IPS-18a (cell line): Measurements from ENCODE around the gene DTNB.
"Not testable (repeated sequence)": the region's sequence is repeated elsewhere in the genome, so short reads cannot be mapped to it uniquely, and the experiment has no call there.

Source experiments
- H3K27ac ChIP-seq: one replicate; pipeline ENCODE4 v1.5.1; 2013; ENCODE audit warnings: low read length
- H3K27me3 ChIP-seq: one replicate; pipeline ENCODE4 v1.6.1; 2013; ENCODE audit warnings: mild to moderate bottlenecking, low read length; ENCODE audit not compliant: control insufficient read depth, insufficient read depth
- H3K36me3 ChIP-seq: one replicate; pipeline ENCODE4 v1.6.1; 2013; ENCODE audit warnings: low read depth, low read length; ENCODE audit not compliant: control insufficient read depth
- H3K4me1 ChIP-seq: one replicate; pipeline ENCODE4 v1.6.1; 2013; ENCODE audit warnings: low read depth, low read length; ENCODE audit not compliant: control insufficient read depth
- H3K4me3 ChIP-seq: one replicate; pipeline ENCODE4 v1.5.1; 2013; ENCODE audit warnings: low read length
- H3K9ac ChIP-seq: one replicate; pipeline ENCODE4 v1.6.1; 2013; ENCODE audit warnings: mild to moderate bottlenecking, low read length, moderate library complexity
- H3K9me3 ChIP-seq: one replicate; pipeline ENCODE4 v1.6.1; 2013; ENCODE audit warnings: low read depth, low read length; ENCODE audit not compliant: control insufficient read depth

The DTNB gene

DNA sequence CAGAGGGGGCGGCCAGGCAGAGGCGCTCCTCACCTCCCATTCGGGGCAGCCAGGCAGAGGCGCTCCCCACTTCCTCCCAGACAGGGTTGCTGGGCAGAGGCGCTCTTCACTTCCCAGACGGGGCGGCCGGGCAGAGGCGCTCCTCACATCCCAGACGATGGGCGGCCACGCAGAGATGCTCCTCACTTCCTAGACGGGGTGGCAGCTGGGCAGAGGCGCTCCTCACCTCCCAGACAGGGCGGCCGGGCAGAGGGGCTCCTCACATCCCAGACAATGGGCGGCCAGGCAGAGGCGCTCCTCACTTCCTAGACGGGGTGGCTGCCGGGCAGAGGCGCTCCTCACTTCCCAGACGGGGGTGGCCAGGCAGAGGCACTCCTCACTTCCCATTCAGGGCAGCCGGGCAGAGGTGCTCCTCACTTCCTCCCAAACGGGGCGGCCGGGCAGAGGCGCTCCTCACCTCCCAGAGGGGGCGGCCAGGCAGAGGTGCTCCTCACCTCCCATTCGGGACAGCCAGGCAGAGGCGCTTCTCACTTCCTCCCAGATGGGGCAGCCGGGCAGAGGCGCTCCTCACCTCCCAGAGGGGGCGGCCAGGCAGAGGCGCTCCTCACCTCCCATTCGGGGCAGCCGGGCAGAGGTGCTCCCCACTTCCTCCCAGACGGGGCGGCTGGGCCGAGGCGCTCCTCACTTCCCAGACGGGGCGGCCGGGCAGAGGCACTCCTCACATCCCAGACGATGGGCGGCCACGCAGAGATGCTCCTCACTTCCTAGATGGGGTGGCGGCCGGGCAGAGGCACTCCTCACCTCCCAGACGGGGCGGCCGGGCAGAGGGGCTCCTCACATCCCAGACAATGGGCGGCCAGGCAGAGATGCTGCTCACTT is 137.7 kb downstream of the DTNB start:
- not testable (repeated sequence) for H3K4me1 ChIP-seq, H3K27me3 ChIP-seq, H3K4me3 ChIP-seq, H3K9me3 ChIP-seq, H3K36me3 ChIP-seq, H3K27ac ChIP-seq, H3K9ac ChIP-seq

DNA sequence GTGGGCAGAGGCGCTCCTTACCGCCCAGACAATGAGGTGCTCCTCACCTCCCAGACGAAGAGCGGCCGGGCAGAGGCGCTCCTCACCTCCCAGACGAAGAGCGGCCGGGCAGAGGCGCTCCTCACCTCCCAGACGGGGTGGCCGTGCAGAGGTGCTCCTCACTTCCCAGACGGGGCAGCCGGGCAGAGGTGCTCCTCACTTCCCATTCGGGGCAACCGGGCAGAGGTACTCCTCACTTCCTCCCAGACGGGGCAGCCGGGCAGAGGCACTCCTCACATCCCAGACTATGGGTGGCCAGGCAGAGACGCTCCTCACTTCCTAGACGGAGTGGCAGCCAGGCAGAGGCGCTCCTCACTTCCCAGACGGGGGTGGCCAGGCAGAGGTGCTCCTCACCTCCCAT is 138.4 kb downstream of the DTNB start:
- not testable (repeated sequence) for H3K27ac ChIP-seq, H3K4me3 ChIP-seq, H3K4me1 ChIP-seq, H3K36me3 ChIP-seq, H3K9ac ChIP-seq, H3K9me3 ChIP-seq, H3K27me3 ChIP-seq

DNA sequence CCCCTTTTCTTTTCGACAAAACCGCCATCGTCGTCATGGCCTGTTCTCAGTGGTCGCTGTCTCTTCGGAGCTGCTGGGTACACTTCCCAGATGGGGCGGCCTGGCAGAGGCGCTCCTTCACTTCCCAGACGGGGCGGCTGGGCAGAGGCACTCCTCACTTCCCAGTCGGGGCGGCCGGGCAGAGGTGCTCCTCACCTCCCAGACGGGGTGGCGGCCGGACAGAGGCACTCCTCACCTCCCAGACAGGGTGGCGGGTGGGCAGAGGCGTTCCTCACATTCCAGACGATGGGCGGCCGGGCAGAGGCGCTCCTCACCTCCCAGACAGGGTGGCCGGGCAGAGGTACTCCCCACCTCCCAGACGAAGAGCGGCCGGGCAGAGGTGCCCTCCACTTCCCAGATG is 138.9 kb downstream of the DTNB start:
- Histone ChIP-seq H3K4me3 (no peak overlapping the region), H3K9me3 (no peaks in the 10 kb centered on the region), H3K4me1 (no peaks in the 10 kb centered on the region), H3K27me3 (no peaks in the 10 kb centered on the region), H3K9ac (no peak overlapping the region), H3K27ac (no peak overlapping the region), H3K36me3 (no peaks in the 10 kb centered on the region)

DNA sequence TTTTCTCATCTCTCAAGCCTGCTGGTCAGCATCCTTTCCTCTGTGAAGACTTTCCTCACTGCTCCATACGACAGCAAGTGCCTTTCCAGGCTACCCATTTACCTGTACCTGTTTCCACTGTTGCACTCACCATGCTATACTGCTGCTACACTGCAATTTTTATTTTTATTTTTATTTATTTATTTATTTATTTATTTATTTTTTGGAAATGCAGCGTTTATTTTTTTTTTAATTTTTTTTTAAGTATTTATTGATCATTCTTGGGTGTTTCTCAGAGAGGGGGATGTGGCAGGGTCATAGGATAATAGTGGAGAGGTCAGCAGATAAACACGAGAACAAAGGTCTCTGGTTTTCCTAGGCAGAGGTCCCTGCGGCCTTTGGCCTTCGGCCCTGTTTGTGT is 139.6 kb downstream of the DTNB start:
- H3K4me3 ChIP-seq, H3K27ac ChIP-seq, H3K4me1 ChIP-seq, H3K9me3 ChIP-seq, H3K27me3 ChIP-seq, H3K36me3 ChIP-seq, H3K9ac ChIP-seq: not testable (repeated sequence)

DNA sequence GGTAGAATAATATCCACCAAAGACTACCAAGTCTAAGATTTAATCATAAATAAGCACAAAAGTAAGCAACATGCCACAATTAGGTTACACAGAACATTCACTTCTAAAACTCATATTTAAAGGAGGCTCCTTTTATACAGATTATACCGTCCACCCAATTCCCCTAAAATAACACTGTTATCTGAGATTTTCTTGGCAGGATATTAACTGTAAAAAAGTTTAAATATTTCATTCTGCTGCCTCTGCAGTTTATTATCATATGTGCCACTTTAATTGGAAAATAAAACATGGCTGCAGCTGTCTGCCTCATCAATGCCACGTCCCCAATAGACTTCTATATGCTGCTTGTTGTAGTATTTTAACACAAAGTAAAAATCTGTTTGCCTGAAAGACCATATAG is 140.9 kb downstream of the DTNB start:
- H3K9me3 ChIP-seq: no peaks in the 10 kb centered on the region
- no peaks in the 10 kb centered on the region for H3K27me3 ChIP-seq
- no peak overlapping the region for H3K27ac ChIP-seq
- no peak overlapping the region for H3K9ac ChIP-seq
- no peaks in the 10 kb centered on the region for H3K36me3 ChIP-seq
- H3K4me1 ChIP-seq: no peaks in the 10 kb centered on the region
- H3K4me3 ChIP-seq: no peak overlapping the region

DNA sequence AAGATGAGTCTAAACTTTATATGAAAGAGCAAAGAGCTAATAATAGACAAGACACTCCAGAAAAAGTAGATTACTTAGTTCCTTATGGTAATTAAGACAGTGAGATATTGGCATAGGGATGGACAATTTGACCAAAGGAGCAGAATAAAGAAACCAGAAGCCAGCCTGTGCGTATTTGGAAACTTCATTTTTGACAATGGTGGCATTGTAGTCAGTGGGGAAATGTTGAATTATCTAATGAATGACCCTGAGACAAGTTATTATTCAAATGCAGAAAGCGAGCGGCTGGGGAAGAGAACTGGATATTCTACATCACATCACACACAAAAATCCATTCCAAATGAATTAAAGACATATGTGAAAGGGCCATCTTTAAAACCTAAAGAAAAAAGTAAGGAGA is 144.3 kb downstream of the DTNB start:
- H3K4me3 ChIP-seq: no peak overlapping the region
- no peaks in the 10 kb centered on the region for H3K27me3 ChIP-seq
- H3K9ac ChIP-seq: no peak overlapping the region
- H3K4me1 ChIP-seq: no peaks in the 10 kb centered on the region
- no peaks in the 10 kb centered on the region for H3K36me3 ChIP-seq
- H3K27ac ChIP-seq: no peak overlapping the region
- H3K9me3 ChIP-seq: no peaks in the 10 kb centered on the region

DNA sequence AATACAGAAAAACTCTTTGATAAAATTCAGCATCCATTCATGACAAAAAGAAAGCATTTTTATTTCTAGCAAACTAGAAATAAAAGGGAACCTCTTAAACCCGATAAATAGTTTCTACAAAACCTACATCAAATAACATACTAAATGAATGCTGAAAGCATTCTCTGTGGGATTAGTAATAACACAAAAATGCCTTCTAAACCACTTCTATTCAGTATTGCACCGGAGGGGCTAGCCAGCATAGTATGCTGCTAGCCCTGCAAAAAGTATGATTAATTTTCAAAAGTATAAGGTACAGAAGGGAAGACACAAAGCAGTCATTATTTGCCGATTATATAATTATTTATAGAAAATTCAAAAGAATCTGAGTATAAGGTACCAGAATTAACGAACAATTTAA is 145.2 kb downstream of the DTNB start:
- H3K27ac ChIP-seq: no peak overlapping the region
- no peak overlapping the region for H3K9ac ChIP-seq
- no peaks in the 10 kb centered on the region for H3K4me1 ChIP-seq
- no peaks in the 10 kb centered on the region for H3K27me3 ChIP-seq
- no peaks in the 10 kb centered on the region for H3K9me3 ChIP-seq
- H3K4me3 ChIP-seq: no peak overlapping the region
- no peaks in the 10 kb centered on the region for H3K36me3 ChIP-seq

DNA sequence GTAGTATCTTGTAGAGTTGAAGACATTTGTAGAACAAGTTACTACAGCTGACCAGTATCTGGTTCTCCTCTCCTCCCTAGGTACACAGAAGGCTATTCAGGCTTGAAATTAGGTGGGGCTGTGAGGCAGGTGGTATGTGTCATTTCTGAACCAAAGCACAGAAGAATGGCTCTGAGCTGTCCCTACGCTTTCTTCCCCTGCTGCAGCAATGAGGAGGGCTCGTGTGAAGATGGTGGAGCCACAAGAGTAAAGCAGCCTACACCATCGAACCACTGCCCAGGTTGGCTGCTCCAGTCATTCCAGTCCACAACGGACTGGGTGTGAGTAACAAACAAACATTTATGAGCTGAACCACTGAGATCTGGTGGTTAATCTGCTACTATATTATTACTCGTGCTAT is 148.9 kb downstream of the DTNB start:
- H3K4me1 ChIP-seq: no peaks in the 10 kb centered on the region

DNA sequence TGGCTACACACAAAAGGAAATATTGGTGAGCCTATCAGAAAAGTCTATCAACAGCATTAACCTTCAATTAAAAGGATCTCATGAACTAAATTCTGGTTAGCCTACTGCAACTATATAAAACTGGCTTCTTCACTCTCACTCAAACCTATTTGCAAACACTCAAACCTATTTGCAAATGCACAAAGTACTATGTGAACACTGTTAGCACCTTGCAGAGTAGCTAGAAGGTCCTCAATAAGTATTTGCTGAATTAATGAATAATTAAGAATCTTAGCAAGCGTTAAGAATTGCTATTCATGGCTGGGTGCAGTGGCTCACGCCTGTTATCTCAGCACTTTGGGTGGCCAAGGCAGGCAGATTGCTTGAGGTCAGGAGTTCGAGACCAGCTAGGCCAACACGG is 150.3 kb downstream of the DTNB start:
- Histone ChIP-seq H3K4me3 (no peak overlapping the region), H3K27ac (no peak overlapping the region)

More for the DNA sequence above, 148.9 kb downstream of the DTNB start:
- Histone ChIP-seq H3K27ac (no peak overlapping the region), H3K4me3 (no peak overlapping the region), H3K9me3 (no peaks in the 10 kb centered on the region), H3K36me3 (no peaks in the 10 kb centered on the region), H3K9ac (no peak overlapping the region), H3K27me3 (no peaks in the 10 kb centered on the region)

DNA sequence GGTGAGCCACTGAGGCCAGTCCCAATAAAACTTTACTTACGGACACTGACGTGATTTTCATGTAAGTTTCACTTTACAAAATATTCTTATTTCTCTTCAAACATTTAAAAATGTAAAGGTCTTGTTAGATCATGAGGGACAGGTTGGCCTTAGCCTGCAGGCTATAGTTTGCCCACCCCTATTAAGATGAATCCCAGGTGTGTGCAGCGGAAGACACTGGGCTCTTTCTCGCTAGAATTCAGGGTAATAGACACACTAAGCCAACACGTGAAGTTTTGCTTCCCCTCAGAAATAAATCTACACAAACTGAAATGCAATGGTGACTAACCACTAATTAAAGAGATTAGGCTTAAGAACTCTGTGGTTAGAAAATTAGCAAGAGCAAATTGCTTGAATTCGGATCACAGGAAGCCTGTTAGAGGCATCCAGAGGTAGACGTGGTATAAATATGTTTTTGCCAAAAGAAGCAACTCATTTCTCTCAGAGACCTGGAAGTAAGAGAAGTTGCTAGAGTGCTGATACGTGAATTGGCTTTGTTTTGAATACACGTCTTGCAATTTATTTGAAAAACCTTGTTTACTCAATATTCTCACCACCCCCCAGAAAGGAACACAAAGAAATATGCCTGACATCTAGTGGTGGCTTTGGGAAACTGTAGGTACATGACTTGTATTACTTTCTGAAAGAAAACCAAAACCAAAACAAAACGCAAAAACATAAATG is 151.6 kb downstream of the DTNB start:
- Histone ChIP-seq H3K4me1 (no peaks in the 10 kb centered on the region), H3K4me3 (no peak overlapping the region), H3K27me3 (no peaks in the 10 kb centered on the region), H3K36me3 (no peaks in the 10 kb centered on the region), H3K9ac (no peak overlapping the region), H3K9me3 (no peaks in the 10 kb centered on the region), H3K27ac (no peak overlapping the region)

More for the DNA sequence above, 150.3 kb downstream of the DTNB start:
- no peaks in the 10 kb centered on the region for H3K36me3 ChIP-seq
- H3K9me3 ChIP-seq: no peaks in the 10 kb centered on the region
- H3K4me1 ChIP-seq: no peaks in the 10 kb centered on the region
- no peak overlapping the region for H3K9ac ChIP-seq
- no peaks in the 10 kb centered on the region for H3K27me3 ChIP-seq

DNA sequence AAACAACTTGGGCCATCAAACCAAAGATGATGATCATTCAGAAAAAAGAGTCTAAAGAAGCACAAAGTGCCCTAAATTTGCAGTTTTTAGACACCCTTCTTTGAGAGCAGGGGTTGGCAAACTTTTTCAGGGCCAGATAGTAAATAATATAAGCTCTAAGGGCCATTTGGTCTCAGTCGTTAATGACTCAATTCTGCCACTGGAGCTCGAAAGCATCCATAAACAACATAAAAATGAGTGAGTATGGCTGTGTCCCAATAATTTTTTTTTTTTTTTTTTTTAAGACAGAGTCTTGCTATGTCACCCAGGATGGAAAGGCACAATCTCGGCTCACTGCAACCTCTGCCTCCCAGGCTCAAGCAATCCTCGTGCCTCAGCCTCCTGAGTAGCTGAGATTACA is 152.3 kb downstream of the DTNB start:
- Histone ChIP-seq H3K4me3 (no peak overlapping the region), H3K4me1 (no peaks in the 10 kb centered on the region)

DNA sequence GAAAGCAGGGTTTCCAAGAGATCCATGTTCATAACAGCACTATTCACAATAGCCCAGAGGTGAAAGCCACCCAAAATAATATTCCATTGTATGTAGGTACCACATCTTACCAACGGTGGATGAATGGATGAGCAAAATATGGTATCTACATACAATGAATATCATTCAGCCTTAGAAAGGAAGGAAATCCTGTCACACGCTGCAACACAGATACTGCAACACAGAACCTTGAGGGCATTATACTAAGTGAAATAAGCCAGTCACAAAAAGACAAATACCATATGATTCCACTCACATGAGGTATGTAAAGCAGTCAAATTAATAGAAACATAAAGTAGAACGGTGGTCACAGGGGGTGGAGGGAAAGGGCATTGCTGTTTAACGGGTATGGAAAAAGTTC is 155.7 kb downstream of the DTNB start:
- Histone ChIP-seq H3K27me3 (no peaks in the 10 kb centered on the region), H3K27ac (no peak overlapping the region), H3K9ac (no peak overlapping the region), H3K36me3 (no peaks in the 10 kb centered on the region), H3K9me3 (no peaks in the 10 kb centered on the region), H3K4me3 (no peak overlapping the region), H3K4me1 (no peaks in the 10 kb centered on the region)

More for the DNA sequence above, 152.3 kb downstream of the DTNB start:
- H3K27ac ChIP-seq: no peak overlapping the region
- H3K36me3 ChIP-seq: no peaks in the 10 kb centered on the region
- no peaks in the 10 kb centered on the region for H3K9me3 ChIP-seq
- no peak overlapping the region for H3K9ac ChIP-seq
- no peaks in the 10 kb centered on the region for H3K27me3 ChIP-seq
